Thymus (tissue), 11 donors: ENCODE data around the gene TTC16. TPM values are rescaled to one million over a fixed set of nuclear protein-coding genes. Genes with fewer than 3 reads are reported as not detected.
A peak's percentile ranks its signal among the peaks of the same experiment; 100 is the strongest.

Experiments used
- DNase-seq, 9 donors: peaks; one replicate each; pipeline ENCODE4 v3.0.0-alpha.2; 2013; ENCODE audit warnings: low spot score in 9 of 9, low read depth in 6 of 9, missing footprints in 1 of 9
- H3K27ac ChIP-seq, 2 donors: one replicate each; pipeline ENCODE4 v1.5.1; 2013; ENCODE audit warnings: control low read depth in 1 of 2, low read depth in 1 of 2, low read length in 1 of 2, mild to moderate bottlenecking in 1 of 2, moderate library complexity in 1 of 2
- H3K27me3 ChIP-seq, 2 donors: one replicate each; pipeline ENCODE4 v1.5.1; 2013; ENCODE audit warnings: low read length in 1 of 2; ENCODE audit not compliant: control insufficient read depth in 2 of 2, insufficient read depth in 1 of 2
- H3K36me3 ChIP-seq, 2 donors: one replicate each; pipeline ENCODE4 v1.5.1; 2013; ENCODE audit warnings: low read length in 1 of 2, mild to moderate bottlenecking in 1 of 2, moderate library complexity in 1 of 2; ENCODE audit not compliant: control insufficient read depth in 2 of 2, insufficient read depth in 2 of 2
- H3K4me1 ChIP-seq, 2 donors: one replicate each; pipeline ENCODE4 v1.5.1; 2013; ENCODE audit warnings: low read length in 2 of 2; ENCODE audit not compliant: control insufficient read depth in 2 of 2, insufficient read depth in 2 of 2
- H3K4me3 ChIP-seq, 2 donors: one replicate each; pipeline ENCODE4 v1.5.1; 2013; ENCODE audit warnings: low read length in 2 of 2, control low read depth in 1 of 2, mild to moderate bottlenecking in 1 of 2
- H3K9me3 ChIP-seq, 2 donors: one replicate each; pipeline ENCODE4 v1.5.1; 2013; ENCODE audit warnings: low read length in 1 of 2, mild to moderate bottlenecking in 1 of 2; ENCODE audit not compliant: control insufficient read depth in 2 of 2, insufficient read depth in 1 of 2
- WGBS: extraction: QIAGEN DNeasy Blood & Tissue Kit; methylation state at CpG from one replicate; pipeline ENCODE4 v1.1.7; 2013; 5-methylcytosine and 5-hydroxymethylcytosine counted together
- polyA plus RNA-seq: library from polyadenylated mRNA; stranded (reverse); fragments of 200-250 nt; gene quantifications from one replicate; pipeline ENCODE4 v1.2.3, GENCODE V29; 2013
- total RNA-seq: library from RNA; stranded (reverse); fragments of 120-200 nt; gene quantifications from one replicate; pipeline ENCODE4 v1.2.4, GENCODE V29; 2013
- donor health status: healthy.

The TTC16 gene
- total and polyA plus RNA-seq, 2 donors: 0.09 to 0.18 TPM

GRCh38 chr9:127742435-127743088 lies 26.7 kb downstream of the TTC16 start:
- peak in 1 of 9 donors; percentile 24 for DNase-seq
- Histone ChIP-seq H3K27me3 (no peaks in the 10 kb centered on the region), H3K36me3 (peaks cover 85 to 87% of the 10 kb centered on the region in 2 donors), H3K27ac (no peak overlapping the region), H3K9me3 (peaks cover 1 to 5% of the 10 kb centered on the region in 2 donors), H3K4me1 (peaks cover 0 to 8% of the 10 kb centered on the region in 2 donors), H3K4me3 (no peak overlapping the region)
- WGBS: 93% methylated on average over 33 of the region's 33 CpGs

- no peak for DNase-seq
- WGBS: 98% methylated on average over 19 of the region's 19 CpGs
- peaks cover under 1 to 5% of the 10 kb centered on the region in 2 donors for H3K9me3 ChIP-seq
- H3K36me3 ChIP-seq: peaks cover 89% of the 10 kb centered on the region in 2 donors
- no peak overlapping the region for H3K4me3 ChIP-seq
- H3K27me3 ChIP-seq: no peaks in the 10 kb centered on the region
- H3K4me1 ChIP-seq: peaks cover 0 to 8% of the 10 kb centered on the region in 2 donors
- H3K27ac ChIP-seq: no peak overlapping the region
Measured at GRCh38 chr9:127744398-127745110, 28.7 kb downstream of the TTC16 start.

GRCh38 chr9:127746959-127747569 lies 31.2 kb downstream of the TTC16 start:
- no peak overlapping the region for H3K4me3 ChIP-seq
- peaks cover 0 to 3% of the 10 kb centered on the region in 2 donors for H3K4me1 ChIP-seq
- WGBS: 90% methylated on average over 15 of the region's 15 CpGs
- peaks cover 0 to 2% of the 10 kb centered on the region in 2 donors for H3K9me3 ChIP-seq
- peak in 1 of 9 donors; percentile 37 for DNase-seq
- peaks cover 89 to 91% of the 10 kb centered on the region in 2 donors for H3K36me3 ChIP-seq
- no peak overlapping the region for H3K27ac ChIP-seq
- no peaks in the 10 kb centered on the region for H3K27me3 ChIP-seq

- no peaks in the 10 kb centered on the region for H3K27me3 ChIP-seq
- peaks cover 0 to 3% of the 10 kb centered on the region in 2 donors for H3K4me1 ChIP-seq
- H3K36me3 ChIP-seq: peaks cover 86 to 92% of the 10 kb centered on the region in 2 donors
- peaks cover 0 to 2% of the 10 kb centered on the region in 2 donors for H3K9me3 ChIP-seq
- WGBS: 98% methylated on average over 26 of the region's 26 CpGs
- H3K4me3 ChIP-seq: no peak overlapping the region
- H3K27ac ChIP-seq: no peak overlapping the region
- DNase-seq: no peak
Measured at GRCh38 chr9:127749090-127749787, 33.4 kb downstream of the TTC16 start.

- no peak for DNase-seq
- H3K4me3 ChIP-seq: no peak overlapping the region
- peaks cover 0 to 9% of the 10 kb centered on the region in 2 donors for H3K27me3 ChIP-seq
- peaks cover 0 to 2% of the 10 kb centered on the region in 2 donors for H3K9me3 ChIP-seq
- H3K27ac ChIP-seq: no peak overlapping the region
- 97% methylated on average over 10 of the region's 10 CpGs for WGBS
- H3K36me3 ChIP-seq: peaks cover 79 to 84% of the 10 kb centered on the region in 2 donors
- peaks cover 0 to 3% of the 10 kb centered on the region in 2 donors for H3K4me1 ChIP-seq
Measured at GRCh38 chr9:127751269-127752054, 35.6 kb downstream of the TTC16 start.

- H3K4me1 ChIP-seq: no peaks in the 10 kb centered on the region
- 98% methylated on average over 8 of the region's 8 CpGs for WGBS
- H3K9me3 ChIP-seq: no peaks in the 10 kb centered on the region
- no peak overlapping the region for H3K27ac ChIP-seq
- no peak overlapping the region for H3K4me3 ChIP-seq
- DNase-seq: no peak
- H3K27me3 ChIP-seq: peaks cover 0 to 9% of the 10 kb centered on the region in 2 donors
- H3K36me3 ChIP-seq: peaks cover 71 to 72% of the 10 kb centered on the region in 2 donors
Measured at GRCh38 chr9:127753148-127753547, 37.3 kb downstream of the TTC16 start.

- Histone ChIP-seq H3K9me3 (no peaks in the 10 kb centered on the region), H3K36me3 (peaks cover 71 to 72% of the 10 kb centered on the region in 2 donors), H3K27me3 (peaks cover 0 to 9% of the 10 kb centered on the region in 2 donors), H3K4me1 (no peaks in the 10 kb centered on the region), H3K27ac (no peak overlapping the region), H3K4me3 (no peak overlapping the region)
- no peak for DNase-seq
- 95% methylated on average over 8 of the region's 8 CpGs for WGBS
Measured at GRCh38 chr9:127753622-127754021, 37.7 kb downstream of the TTC16 start.
